HG03575 (cell line): ENCODE measurements around the gene RPAIN.

Experiments used
- ATAC-seq: cut with Tn5 transposase; IDR thresholded peaks from one replicate; pipeline ENCODE4 v1.9.1; 2021; ENCODE audit not compliant: unreplicated experiment, insufficient number of reproducible peaks, low FRiP score; ENCODE audit errors: extremely low read depth

Gene RPAIN, protein sequence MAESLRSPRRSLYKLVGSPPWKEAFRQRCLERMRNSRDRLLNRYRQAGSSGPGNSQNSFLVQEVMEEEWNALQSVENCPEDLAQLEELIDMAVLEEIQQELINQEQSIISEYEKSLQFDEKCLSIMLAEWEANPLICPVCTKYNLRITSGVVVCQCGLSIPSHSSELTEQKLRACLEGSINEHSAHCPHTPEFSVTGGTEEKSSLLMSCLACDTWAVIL

GRCh38 chr17:5419959-5420653 lies at the start of gene RPAIN:
Gene RPAIN, plus strand, starts transcription at chr17:5420182. Its CDS starts 29 bp downstream, at chr17:5420211.
- peak; percentile 8 for ATAC-seq

DNA sequence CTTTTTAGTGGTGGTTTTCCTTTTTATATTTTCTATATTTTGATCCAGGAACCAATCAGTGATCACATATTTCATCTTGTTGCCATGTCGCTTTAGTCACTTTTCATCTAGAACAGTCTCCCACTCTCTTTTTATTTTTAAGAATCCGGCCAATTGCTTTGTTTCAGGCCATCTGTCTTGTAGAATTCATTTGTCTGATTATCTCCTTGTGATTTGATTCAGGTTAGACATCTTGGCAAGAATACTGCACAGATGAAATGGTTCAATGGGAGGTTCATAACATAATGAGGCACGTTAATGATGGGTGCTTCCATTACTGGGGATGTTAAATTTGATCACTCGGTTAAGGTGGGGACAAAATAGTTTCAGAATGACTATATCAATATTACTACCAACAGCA lies 49.6 kb upstream of the RPAIN start:
- ATAC-seq: no peak

- no peak for ATAC-seq
Measured at GRCh38 chr17:5373112-5373511, 46.9 kb upstream of the RPAIN start.

DNA sequence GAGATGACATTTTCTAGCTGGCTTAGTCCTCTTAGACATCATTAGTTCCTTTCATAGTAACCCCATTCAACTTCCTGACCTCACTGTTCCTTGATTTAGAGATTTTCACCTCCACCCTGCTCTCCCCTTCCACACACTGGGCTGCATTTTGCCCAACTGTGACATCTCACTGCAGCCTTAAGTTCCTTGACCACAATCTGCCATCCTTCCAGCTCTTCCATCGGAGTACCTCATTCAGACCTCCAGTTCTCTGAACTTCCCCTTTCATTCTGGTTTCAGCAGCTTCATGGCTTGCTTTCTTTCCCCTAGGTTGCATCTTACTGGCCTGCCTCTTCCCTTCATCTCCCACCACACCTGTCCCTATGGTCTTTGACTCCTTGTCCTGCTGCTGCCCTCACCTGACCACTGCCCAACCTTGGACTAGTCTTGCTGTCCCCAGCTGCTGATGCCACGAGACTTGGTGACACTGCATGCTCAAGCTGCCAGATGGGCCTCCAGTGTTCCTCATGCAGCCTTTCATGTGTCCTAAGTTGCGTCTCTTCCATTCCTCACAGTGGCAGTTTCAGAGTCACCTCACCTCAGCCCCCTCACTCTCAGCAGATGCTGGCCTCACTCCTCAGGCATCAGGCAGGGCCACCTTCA lies 41.3 kb upstream of the RPAIN start:
- no peak for ATAC-seq

- no peak for ATAC-seq
Measured at GRCh38 chr17:5379351-5380107, 40.5 kb upstream of the RPAIN start.

- no peak for ATAC-seq
Measured at GRCh38 chr17:5380491-5381135, 39.4 kb upstream of the RPAIN start.

- no peak for ATAC-seq
Measured at GRCh38 chr17:5381542-5381941, 38.4 kb upstream of the RPAIN start.

- no peak for ATAC-seq
Measured at GRCh38 chr17:5391678-5392077, 28.3 kb upstream of the RPAIN start.

GRCh38 chr17:5396612-5397011 lies 23.4 kb upstream of the RPAIN start:
- ATAC-seq: no peak

DNA sequence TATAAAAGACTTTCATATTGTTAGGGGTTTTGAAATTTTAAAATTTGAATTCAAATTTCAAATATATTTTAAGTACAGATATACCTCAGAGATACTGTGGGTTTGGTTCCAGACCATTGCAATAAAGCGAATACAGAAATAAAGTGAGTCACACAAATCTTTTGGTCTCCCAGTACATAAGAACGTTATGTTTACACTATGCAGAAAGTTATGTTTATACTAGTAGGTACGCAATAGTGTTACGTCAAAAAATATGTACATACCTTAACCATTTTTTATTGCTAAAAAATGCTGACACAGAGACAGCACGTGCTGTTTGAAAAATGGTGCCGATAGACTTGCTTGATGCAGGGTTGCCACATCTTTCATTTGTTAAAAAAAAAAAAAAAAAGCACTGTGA lies 20.2 kb upstream of the RPAIN start:
- ATAC-seq: no peak

DNA sequence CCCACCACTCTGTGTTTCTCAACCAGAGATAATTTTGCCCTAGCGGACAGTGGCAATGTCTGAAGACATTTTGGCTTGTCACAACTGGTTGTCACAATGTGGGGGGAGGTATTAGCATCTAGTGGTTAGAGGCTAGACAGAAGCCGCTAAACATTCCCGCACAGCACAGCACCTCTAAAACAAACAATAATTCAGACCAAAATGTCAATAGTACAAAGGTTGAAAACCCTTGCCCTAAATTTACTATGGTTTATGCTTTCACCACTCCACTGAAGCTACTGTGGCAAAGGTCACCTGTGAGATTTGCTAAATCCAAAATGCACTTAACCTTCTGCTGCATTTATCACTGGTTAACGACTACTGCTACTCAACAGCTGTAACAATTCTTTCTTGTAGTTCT lies 14.6 kb upstream of the RPAIN start:
- no peak for ATAC-seq

- ATAC-seq: no peak
Measured at GRCh38 chr17:5408186-5408585, 11.8 kb upstream of the RPAIN start.

DNA sequence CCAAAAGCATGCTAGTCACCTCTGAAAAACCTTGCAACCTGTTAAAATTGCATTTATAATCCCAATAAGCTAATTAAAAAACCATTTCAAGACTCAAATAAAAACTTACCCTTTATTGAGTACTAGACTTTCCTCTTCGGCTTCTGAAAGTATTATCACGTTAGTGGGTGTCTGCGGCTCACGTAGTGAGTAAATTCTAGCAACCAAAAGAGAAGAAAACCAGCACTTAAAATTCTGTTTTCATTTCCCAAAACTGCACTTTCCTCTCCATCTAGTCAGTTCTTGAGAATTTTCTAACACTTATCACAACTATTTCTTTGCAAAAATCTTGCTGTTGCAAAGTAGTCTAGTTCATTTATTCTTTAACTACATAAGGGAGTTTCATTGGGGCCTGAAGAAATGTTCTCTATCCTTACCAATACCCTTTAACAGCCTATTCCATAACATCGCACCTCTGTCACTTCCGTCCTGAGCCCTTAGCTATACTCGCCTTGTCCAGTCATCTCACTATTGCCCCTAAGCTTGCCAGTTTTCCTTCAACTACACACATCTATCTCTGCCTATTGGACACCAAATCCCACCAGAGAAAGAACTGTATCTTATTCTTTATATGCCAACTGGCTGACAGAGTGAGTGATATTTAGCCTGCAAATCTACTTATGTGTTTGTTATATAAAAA lies 9.2 kb upstream of the RPAIN start:
- ATAC-seq: no peak

- ATAC-seq: no peak
Measured at GRCh38 chr17:5413682-5414081, 6.3 kb upstream of the RPAIN start.

GRCh38 chr17:5416901-5417300 lies 3.1 kb upstream of the RPAIN start:
- ATAC-seq: no peak

- no peak for ATAC-seq
Measured at GRCh38 chr17:5418858-5419355, 1.1 kb upstream of the RPAIN start.

DNA sequence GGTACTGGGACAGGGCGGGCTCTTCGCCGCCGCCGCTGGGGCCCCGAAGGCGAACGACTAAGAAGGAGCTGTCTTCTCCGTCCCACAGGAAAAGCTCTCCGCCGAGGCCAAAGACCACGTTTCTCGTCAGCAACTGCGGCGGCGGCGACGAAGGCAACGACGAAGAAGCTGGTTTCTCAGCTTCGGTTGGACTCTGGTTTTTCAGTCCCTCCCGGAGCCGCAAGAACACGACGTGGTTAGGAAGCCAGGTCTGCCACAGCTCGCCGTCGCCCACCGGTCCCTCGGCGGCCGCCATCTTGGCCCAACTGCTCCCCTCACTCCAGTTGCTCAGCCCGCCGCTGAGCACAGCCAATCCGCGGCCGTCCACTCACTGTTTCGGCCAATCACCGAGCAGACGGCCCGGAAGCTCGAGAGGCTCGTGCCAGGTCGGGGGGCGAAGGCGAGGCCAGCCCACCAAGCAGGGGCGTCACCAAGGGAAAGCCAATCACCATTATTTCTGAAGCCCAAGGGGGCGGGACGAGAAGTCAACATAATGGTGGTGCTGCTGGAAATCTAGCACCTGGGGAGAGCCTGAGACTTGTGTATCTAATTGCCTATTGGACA lies 525 bp upstream of the RPAIN start, which contains the start of gene NUP88:
Gene NUP88 (minus strand): TSS at position 307 of the 603 bp plus-strand sequence. CDS start 12 bp downstream, at position 295.
- peak; percentile 61 for ATAC-seq

GRCh38 chr17:5422505-5422904 lies 2.5 kb downstream of the RPAIN start:
- ATAC-seq: no peak
